ENCODE results near the gene KRAS. TPM values are rescaled to one million over a fixed set of nuclear protein-coding genes. Genes with fewer than 3 reads are reported as not detected.

Gene KRAS
- total and polyA plus RNA-seq, 2 of the 13 experiments (the other 11 are each of a cell fraction or from before 2014, with no cell fraction given): 6.5 to 9.8 TPM

- TF ChIP-seq MYC (CRISPR knock-in tag; IDR thresholded peaks at IDR 0.05; ENCODE audit: borderline replicate concordance) (peak; percentile 32; the same call in 1 of the 2 replicates), ZBTB4 (CRISPR knock-in tag; IDR thresholded peaks at IDR 0.05; ENCODE audit: borderline replicate concordance) (0 out of 2 replicates have a peak, but pooled peaks have one; percentile 42), ZBTB21 (CRISPR knock-in tag; IDR thresholded peaks at IDR 0.05) (no peak), ZBTB34 (CRISPR knock-in tag; IDR thresholded peaks at IDR 0.05) (no peak), ZNF879 (CRISPR knock-in tag; IDR thresholded peaks at IDR 0.05) (no peak), ZNF552 (CRISPR knock-in tag; IDR thresholded peaks at IDR 0.05; ENCODE audit: borderline replicate concordance) (peak; percentile 48; the same call in 1 of the 2 replicates), ZNF362 (CRISPR knock-in tag; IDR thresholded peaks at IDR 0.05; ENCODE audit: borderline replicate concordance) (no peak), ZNF563 (CRISPR knock-in tag; IDR thresholded peaks at IDR 0.05) (0 out of 2 replicates have a peak, but pooled peaks have one; percentile 62), SP2 (CRISPR knock-in tag; IDR thresholded peaks at IDR 0.05) (peak; percentile 62), ZNF577 (CRISPR knock-in tag; IDR thresholded peaks at IDR 0.05; ENCODE audit: borderline replicate concordance, low read depth) (no peak), CREBL2 (CRISPR knock-in tag; IDR thresholded peaks at IDR 0.05; ENCODE audit: borderline replicate concordance) (no peak), ZNF33B (CRISPR knock-in tag; IDR thresholded peaks at IDR 0.05) (0 out of 2 replicates have a peak, but pooled peaks have one; percentile 38), RBFOX2 (IDR thresholded peaks at IDR 0.05; ENCODE audit: low read depth, low read length) (peak; percentile 84), BCL3 (CRISPR knock-in tag; IDR thresholded peaks at IDR 0.05) (0 out of 2 replicates have a peak, but pooled peaks have one; percentile 57), HOXA9 (CRISPR knock-in tag; IDR thresholded peaks at IDR 0.05; ENCODE audit: borderline replicate concordance) (0 out of 2 replicates have a peak, but pooled peaks have one; percentile 42), ZNF574 (CRISPR knock-in tag; IDR thresholded peaks at IDR 0.05) (peak; percentile 78), CENPX (CRISPR knock-in tag; IDR thresholded peaks at IDR 0.05) (no peak)
These were observed 55.4 kb downstream of the KRAS start, which contains the start of the genes DNAI7 and ETFRF1 (continued) for GRCh38 chr12:25195056-25195971.
